H9 (cell line): ENCODE results near the gene TXNL4A. TPM values are rescaled to one million over a fixed set of nuclear protein-coding genes. Genes with fewer than 3 reads are reported as not detected.

Experiments
- DNase-seq: peaks from one replicate; pipeline ENCODE4 v3.0.0-alpha.2; 2017
- H2AFZ ChIP-seq: one replicate; pipeline ENCODE4 v1.6.1; 2013; ENCODE audit warnings: mild to moderate bottlenecking, low read length, control low read depth, moderate library complexity
- H2AK5ac ChIP-seq: 2 replicates; pipeline ENCODE4 v1.6.1; 2013; ENCODE audit warnings: low read length, control low read depth, mixed read lengths; ENCODE audit not compliant: insufficient read length
- H2BK120ac ChIP-seq: one replicate; pipeline ENCODE4 v1.6.1; 2013; ENCODE audit warnings: low read depth, mild to moderate bottlenecking, low read length, control low read depth, inconsistent platforms; ENCODE audit not compliant: poor library complexity, severe bottlenecking
- H2BK12ac ChIP-seq: 2 replicates; pipeline ENCODE4 v1.6.1; 2013; ENCODE audit warnings: low read length, control low read depth, mixed read lengths, low read depth; ENCODE audit not compliant: insufficient read length
- H2BK15ac ChIP-seq: 2 replicates; pipeline ENCODE4 v1.6.1; 2013; ENCODE audit warnings: low read depth, low read length, control low read depth
- H2BK20ac ChIP-seq: one replicate; pipeline ENCODE4 v1.6.1; 2013; ENCODE audit warnings: low read depth, mild to moderate bottlenecking, low read length, control low read depth, inconsistent platforms; ENCODE audit not compliant: poor library complexity, severe bottlenecking
- H2BK5ac ChIP-seq: 2 replicates; pipeline ENCODE4 v1.6.1; 2013; ENCODE audit warnings: low read length, control low read depth, mixed read lengths; ENCODE audit not compliant: insufficient read length
- H3K14ac ChIP-seq: 2 replicates; pipeline ENCODE4 v1.6.1; 2013; ENCODE audit warnings: low read length, control low read depth; ENCODE audit not compliant: insufficient read depth
- H3K18ac ChIP-seq: 2 replicates; pipeline ENCODE4 v1.6.1; 2013; ENCODE audit warnings: low read depth, mild to moderate bottlenecking, mixed read lengths, low read length, control low read depth; ENCODE audit not compliant: insufficient read length
- H3K23ac ChIP-seq: 2 replicates; pipeline ENCODE4 v1.6.1; 2013; ENCODE audit warnings: low read length, control low read depth, mixed read lengths, low read depth; ENCODE audit not compliant: insufficient read length
- H3K23me2 ChIP-seq: 2 replicates; pipeline ENCODE4 v1.6.1; 2013; ENCODE audit warnings: low read depth, mild to moderate bottlenecking, mixed read lengths, low read length, control low read depth; ENCODE audit not compliant: insufficient read length, poor library complexity, severe bottlenecking
- H3K27ac ChIP-seq: 2 replicates; pipeline ENCODE4 v1.5.1; 2013; ENCODE audit warnings: low read length, control low read depth, mixed read lengths, low read depth; ENCODE audit not compliant: insufficient read length
- H3K27me3 ChIP-seq: 2 replicates; pipeline ENCODE4 v1.6.1; 2013; ENCODE audit warnings: low read length, control low read depth, inconsistent platforms; ENCODE audit not compliant: insufficient read depth
- H3K4ac ChIP-seq: 2 replicates; pipeline ENCODE4 v1.6.1; 2013; ENCODE audit warnings: low read depth, mild to moderate bottlenecking, control low read depth, inconsistent platforms, low read length, moderate library complexity
- H3K4me1 ChIP-seq: 2 replicates; pipeline ENCODE4 v1.6.1; 2013; ENCODE audit warnings: low read length, control low read depth, inconsistent platforms; ENCODE audit not compliant: insufficient read depth
- H3K4me2 ChIP-seq: 2 replicates; pipeline ENCODE4 v1.6.1; 2013; ENCODE audit warnings: low read length, control low read depth, mixed read lengths; ENCODE audit not compliant: insufficient read length, insufficient read depth
- H3K56ac ChIP-seq: 2 replicates; pipeline ENCODE4 v1.6.1; 2013; ENCODE audit warnings: low read depth, mild to moderate bottlenecking, mixed read lengths, low read length, control low read depth; ENCODE audit not compliant: insufficient read length
- H3K79me1 ChIP-seq: 2 replicates; pipeline ENCODE4 v1.6.1; 2013; ENCODE audit warnings: low read depth, mild to moderate bottlenecking, moderate library complexity, low read length, control low read depth, inconsistent platforms; ENCODE audit not compliant: insufficient read depth, poor library complexity, severe bottlenecking
- H3K79me2 ChIP-seq: 2 replicates; pipeline ENCODE4 v1.6.1; 2013; ENCODE audit warnings: low read length, control low read depth, inconsistent platforms; ENCODE audit not compliant: insufficient read depth
- H3K9ac ChIP-seq: 2 replicates; pipeline ENCODE4 v1.6.1; 2013; ENCODE audit warnings: low read length, control low read depth, mixed read lengths; ENCODE audit not compliant: insufficient read length; ENCODE audit errors: extremely low read depth
- H3K9me3 ChIP-seq: one replicate; pipeline ENCODE4 v1.6.1; 2013; ENCODE audit warnings: low read depth, low read length, inconsistent platforms; ENCODE audit not compliant: control insufficient read depth
- H3T11ph ChIP-seq: one replicate; pipeline ENCODE4 v1.6.1; 2013; ENCODE audit warnings: mild to moderate bottlenecking, low read length, control low read depth, inconsistent platforms
- H4K20me1 ChIP-seq: one replicate; pipeline ENCODE4 v1.6.1; 2013; ENCODE audit not compliant: control insufficient read depth, insufficient read length, insufficient read depth
- H4K5ac ChIP-seq: 2 replicates; pipeline ENCODE4 v1.6.1; 2013; ENCODE audit warnings: low read depth, mild to moderate bottlenecking, mixed read lengths, low read length, control low read depth; ENCODE audit not compliant: insufficient read length
- H4K8ac ChIP-seq: replicated peaks from 2 replicates; pipeline ENCODE4 v1.6.1; 2013; ENCODE audit warnings: low read length, control low read depth, mixed read lengths, low read depth; ENCODE audit not compliant: insufficient read length
- H4K91ac ChIP-seq: 2 replicates; pipeline ENCODE4 v1.6.1; 2013; ENCODE audit warnings: low read depth, mild to moderate bottlenecking, moderate library complexity, mixed read lengths, low read length, control low read depth; ENCODE audit not compliant: insufficient read length
- H3K27ac Mint-ChIP-seq, 3 experiments: 2 replicates in 2 of 3; 3 replicates in 1 of 3; pipeline ENCODE4 v1.8.0; 2020 to 2021; ENCODE audit warnings: mixed read lengths in 3 of 3, mild to moderate bottlenecking in 1 of 3, moderate library complexity in 1 of 3
- H3K27me3 Mint-ChIP-seq: 2 replicates; pipeline ENCODE4 v1.8.0; 2021; ENCODE audit warnings: low read depth, mild to moderate bottlenecking, moderate library complexity, mixed read lengths
- H3K36me3 Mint-ChIP-seq, 3 experiments: 2 replicates in 2 of 3; 3 replicates in 1 of 3; pipeline ENCODE4 v1.8.0; 2020 to 2021; ENCODE audit warnings: low read depth in 3 of 3, mixed read lengths in 3 of 3; ENCODE audit not compliant: insufficient read depth in 1 of 3
- H3K4me1 Mint-ChIP-seq, 2 experiments: 2 replicates each; pipeline ENCODE4 v1.8.0; 2020; ENCODE audit warnings: mixed read lengths in 2 of 2
- H3K4me3 Mint-ChIP-seq, 2 experiments: 2 replicates in 1 of 2; 3 replicates in 1 of 2; pipeline ENCODE4 v1.8.0; 2020 to 2021; ENCODE audit warnings: mild to moderate bottlenecking in 2 of 2, mixed read lengths in 2 of 2, moderate library complexity in 1 of 2
- H3K9me3 Mint-ChIP-seq, 2 experiments: 2 replicates in 1 of 2; 3 replicates in 1 of 2; pipeline ENCODE4 v1.8.0; 2020; ENCODE audit warnings: mild to moderate bottlenecking in 2 of 2, mixed read lengths in 2 of 2, moderate library complexity in 1 of 2
- CTCF ChIP-seq: fragments of 200-600 bp; sonication (generic); conservative IDR thresholded peaks from 3 replicates; pipeline ENCODE4 v1.8.0; 2021; ENCODE audit warnings: antibody characterized with exemption, mild to moderate bottlenecking
- WGBS: extraction: QIAGEN DNeasy Blood & Tissue Kit; methylation state at CpG from one replicate; pipeline ENCODE4 v1.1.7; 2013; ENCODE audit warnings: missing lambda C conversion rate, low lambda C conversion rate, mixed read lengths; ENCODE audit not compliant: insufficient read length; ENCODE audit errors: extremely low coverage; 5-methylcytosine and 5-hydroxymethylcytosine counted together
- total RNA-seq: library from RNA; stranded (reverse); gene quantifications from 2 replicates; pipeline ENCODE4 v1.2.1, GENCODE V29; 2021

The TXNL4A gene
- total RNA-seq, 1 experiment from 2014 or later: 163 TPM

- Histone ChIP-seq H3K23ac (no peak overlapping the region), H2AFZ (no peak overlapping the region), H2BK12ac (no peak overlapping the region), H3K27me3 (peaks cover 32% of the 10 kb centered on the region; the same call in 1 of the 2 replicates), H4K8ac (no peak overlapping the region), H2AK5ac (no peak overlapping the region), H3K27ac (no peak overlapping the region), H3K4me1 (peaks cover 4% of the 10 kb centered on the region; the same call in 1 of the 2 replicates), H3K4me2 (peak overlapping the region; percentile 26), H4K5ac (no peak overlapping the region), H4K91ac (no peak overlapping the region), H3K4ac (no peak overlapping the region), H3K56ac (no peak overlapping the region), H3K14ac (no peak overlapping the region), H3K79me2 (no peaks in the 10 kb centered on the region), H3T11ph (no peak overlapping the region), H3K9me3 (no peaks in the 10 kb centered on the region), H3K79me1 (no peaks in the 10 kb centered on the region), H2BK120ac (no peak overlapping the region), H3K23me2 (no peaks in the 10 kb centered on the region), H3K9ac (no peak overlapping the region), H2BK15ac (no peak overlapping the region), H2BK20ac (no peak overlapping the region), H3K18ac (no peak overlapping the region), H4K20me1 (peaks cover 3% of the 10 kb centered on the region), H2BK5ac (no peak overlapping the region)
- no peak for DNase-seq
- H3K27me3 Mint-ChIP-seq: peaks cover 72% of the 10 kb centered on the region
- no peak for TF ChIP-seq CTCF
- peak overlapping the region in 1 of 2 experiments; percentile 54; a peak in 2 of 5 replicates for H3K4me3 Mint-ChIP-seq
- WGBS: no CpG with 5 or more reads among the region's 30 CpGs
- peaks cover 34 to 39% of the 10 kb centered on the region in 2 experiments for H3K4me1 Mint-ChIP-seq
- no peaks in the 10 kb centered on the region for H3K36me3 Mint-ChIP-seq
- no peaks in the 10 kb centered on the region; a peak in 1 of 5 replicates for H3K9me3 Mint-ChIP-seq
- H3K27ac Mint-ChIP-seq: no peak overlapping the region
Observed at GRCh38 chr18:79963658-79964329, 24.6 kb downstream of the TXNL4A start.
